Common myeloid progenitor, CD34-positive (primary cell): ENCODE results near the gene FAM13A.
A peak's percentile ranks its signal among the peaks of the same experiment; 100 is the strongest.
"Not testable (repeated sequence)": the region's sequence is repeated elsewhere in the genome, so short reads cannot be mapped to it uniquely, and the experiment has no call there.

ENCODE experiments used
- CTCF ChIA-PET: fragments of 350-600 bp; sonication (Branson Sonifier 250); formaldehyde crosslinking; loops from one replicate; lab custom pipeline; 2021; ENCODE audit warnings: antibody characterized with exemption; lab: Charles Lee
- POLR2A ChIA-PET: fragments of 350-600 bp; sonication (Branson Sonifier 250); formaldehyde crosslinking; loops from one replicate; lab custom pipeline; 2021; ENCODE audit warnings: antibody characterized with exemption; lab: Charles Lee
- DNase-seq, 3 donors: peaks; one replicate each; pipeline versions ENCODE4 v3.0.0 to v3.0.0-alpha.2; 2013
- H3K27ac ChIP-seq, 2 experiments: 1 replicate in 1 of 2; 2 replicates in 1 of 2; pipeline ENCODE4 v1.7.0; 2013; ENCODE audit warnings: inconsistent platforms in 2 of 2, low read length in 2 of 2, mild to moderate bottlenecking in 2 of 2, low read depth in 1 of 2, moderate library complexity in 1 of 2; ENCODE audit not compliant: severe bottlenecking in 2 of 2, insufficient read depth in 1 of 2, poor library complexity in 1 of 2
- H3K27me3 ChIP-seq, 5 experiments: replicated peaks in 2 of 5; 1 replicate in 3 of 5; 2 replicates in 2 of 5; pipeline versions ENCODE4 v1.6.1 to v1.7.0; 2013; ENCODE audit warnings: low read length in 4 of 5, mild to moderate bottlenecking in 2 of 5, moderate library complexity in 2 of 5, inconsistent platforms in 1 of 5; ENCODE audit not compliant: insufficient read depth in 5 of 5, control insufficient read depth in 4 of 5
- H3K36me3 ChIP-seq, 4 experiments: 1 replicate in 2 of 4; 2 replicates in 2 of 4; pipeline versions ENCODE4 v1.6.1 to v1.7.0; 2013; ENCODE audit warnings: low read length in 3 of 4, control low read depth in 1 of 4, mild to moderate bottlenecking in 1 of 4; ENCODE audit not compliant: control insufficient read depth in 4 of 4, insufficient read depth in 4 of 4
- H3K4me1 ChIP-seq, 4 experiments: 1 replicate in 3 of 4; 2 replicates in 1 of 4; pipeline versions ENCODE4 v1.6.1 to v1.7.1; 2013; ENCODE audit warnings: low read length in 3 of 4, mild to moderate bottlenecking in 3 of 4, control low read depth in 1 of 4, inconsistent platforms in 1 of 4, moderate library complexity in 1 of 4; ENCODE audit not compliant: control insufficient read depth in 4 of 4, insufficient read depth in 4 of 4; ENCODE audit errors: control extremely low read depth in 1 of 4
- H3K4me3 ChIP-seq, 7 experiments: 1 replicate in 4 of 7; 2 replicates in 3 of 7; pipeline versions ENCODE4 v1.5.1 to v1.7.0; 2013; ENCODE audit warnings: mild to moderate bottlenecking in 7 of 7, low read length in 6 of 7, moderate library complexity in 6 of 7, inconsistent platforms in 2 of 7, low read depth in 2 of 7, control low read depth in 1 of 7; ENCODE audit not compliant: insufficient read depth in 4 of 7, control insufficient read depth in 1 of 7; ENCODE audit errors: extremely low read depth in 1 of 7
- H3K9me3 ChIP-seq, 5 experiments: 1 replicate in 4 of 5; 2 replicates in 1 of 5; pipeline versions ENCODE4 v1.6.1 to v1.7.1; 2013; ENCODE audit warnings: low read length in 4 of 5, mild to moderate bottlenecking in 2 of 5, inconsistent platforms in 1 of 5, low read depth in 1 of 5, moderate library complexity in 1 of 5; ENCODE audit not compliant: control insufficient read depth in 4 of 5, insufficient read depth in 2 of 5; ENCODE audit errors: control extremely low read depth in 1 of 5
- WGBS: methylation state at CpG from one replicate; pipeline ENCODE4 v1.1.5; 2013; ENCODE audit not compliant: insufficient coverage; 5-methylcytosine and 5-hydroxymethylcytosine counted together

Gene FAM13A

DNA sequence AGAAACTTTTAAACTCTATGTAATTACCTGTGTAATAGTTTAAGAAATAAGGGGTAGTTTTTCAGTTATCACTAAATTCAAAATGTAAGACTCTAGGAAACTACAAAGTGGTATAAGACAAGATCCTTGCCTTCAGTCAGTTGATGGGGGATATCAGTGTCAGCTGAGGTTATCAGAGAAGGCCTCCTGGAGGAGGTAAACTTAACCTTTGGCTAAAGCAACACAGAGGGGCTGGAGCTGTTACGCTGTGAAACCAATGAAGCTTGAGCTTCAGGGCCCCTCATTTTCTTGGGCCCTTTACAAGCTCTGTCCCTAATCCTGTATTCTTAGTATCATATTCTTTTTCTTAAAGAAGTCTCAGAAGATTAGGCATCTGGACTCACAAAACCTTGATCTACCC lies 35.9 kb downstream of the FAM13A start:
- peaks cover 0 to 5% (median 0%) of the 10 kb centered on the region in 5 experiments for H3K9me3 ChIP-seq
- no peaks in the 10 kb centered on the region for H3K4me1 ChIP-seq
- peaks cover 5 to 26% (median 19%) of the 10 kb centered on the region in 4 experiments for H3K36me3 ChIP-seq
- peak overlapping the region in 1 of 2 experiments; percentile 21 for H3K27ac ChIP-seq
- H3K4me3 ChIP-seq: no peak overlapping the region
- H3K27me3 ChIP-seq: no peaks in the 10 kb centered on the region
- ChIA-PET POLR2A (interaction anchor here (1.8 kb wide), 1 partner anchor 203 kb away, joined by 8 read pairs; no protein-coding TSS in a partner anchor), CTCF (interaction anchor here (1.0 to 14.8 kb wide), 7 partner anchors 10 to 348 kb away, joined by 3 to 282 read pairs (median 5); no protein-coding TSS in a partner anchor)
- no peak for DNase-seq
- WGBS: no CpG with 5 or more reads among the region's 1 CpG

DNA sequence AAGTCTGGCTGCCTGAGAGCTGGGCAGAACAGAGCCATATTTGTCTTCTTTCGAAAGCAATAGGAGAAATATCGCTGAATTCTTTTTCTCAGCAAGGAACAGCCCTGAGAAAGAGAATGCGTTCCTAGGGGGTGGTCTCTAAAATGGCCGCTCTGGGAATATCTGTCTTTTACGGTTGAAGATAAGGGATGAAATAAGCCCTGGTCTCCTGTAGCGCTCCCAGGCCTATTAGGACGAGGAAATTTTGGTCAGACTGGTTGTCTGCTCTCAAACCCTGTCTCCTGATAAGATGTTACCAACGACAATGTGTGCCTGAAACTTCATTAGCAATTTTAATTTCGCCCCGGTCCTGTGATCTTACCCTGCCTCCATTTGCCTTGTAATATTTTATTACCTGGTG lies 42.1 kb downstream of the FAM13A start:
- DNase-seq: peak in 2 of 3 donors; percentile 16 to 18
- H3K27me3 ChIP-seq, H3K27ac ChIP-seq, H3K4me1 ChIP-seq, CTCF ChIA-PET, H3K4me3 ChIP-seq: not testable (repeated sequence)
- POLR2A ChIA-PET: interaction anchor here (0.6 kb wide), 1 partner anchor 99 kb away, joined by 3 read pairs; no protein-coding TSS in a partner anchor
- Histone ChIP-seq H3K9me3 (peaks cover 0 to 14% (median 7%) of the 10 kb centered on the region in 5 experiments), H3K36me3 (peaks cover 12 to 56% (median 30%) of the 10 kb centered on the region in 4 experiments)
- WGBS: 94% methylated on average over 8 of the region's 10 CpGs

DNA sequence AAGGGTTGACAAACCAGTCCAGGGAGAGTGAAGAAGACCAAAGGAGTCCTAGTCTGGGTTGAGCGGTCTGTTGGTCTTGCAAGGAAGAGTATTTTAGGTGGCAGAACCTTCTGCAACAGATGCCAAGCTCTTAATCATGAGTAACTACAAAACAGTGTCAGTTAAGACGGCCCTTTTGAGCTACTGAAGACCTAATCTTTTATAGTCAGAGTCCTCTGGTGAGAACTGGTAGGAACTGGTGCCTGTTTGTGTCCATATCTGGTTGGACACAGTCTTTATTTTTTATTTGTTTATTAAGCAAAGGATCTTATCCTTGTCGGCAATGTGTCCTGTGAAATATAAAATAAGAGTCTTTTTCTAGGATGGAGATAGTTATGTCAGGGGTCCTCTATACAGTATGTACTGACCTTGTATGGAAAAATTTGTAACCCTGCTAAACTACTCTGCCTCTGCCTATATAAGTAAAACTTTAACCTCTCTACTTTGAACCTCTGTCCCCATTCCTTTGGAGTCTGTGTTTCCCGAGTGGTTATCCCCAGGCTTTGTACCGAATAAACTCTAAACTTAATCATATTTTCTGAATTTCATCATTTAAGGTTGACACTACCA lies 47.1 kb downstream of the FAM13A start:
- no peaks in the 10 kb centered on the region for H3K27me3 ChIP-seq
- no peak overlapping the region for H3K4me3 ChIP-seq
- H3K4me1 ChIP-seq: no peaks in the 10 kb centered on the region
- no peak overlapping the region for H3K27ac ChIP-seq
- POLR2A ChIA-PET: no interaction called here
- peak in 1 of 3 donors; percentile 64 for DNase-seq
- WGBS: 100% methylated on average over 3 of the region's 5 CpGs
- CTCF ChIA-PET: interaction anchor here (0.6 kb wide), 1 partner anchor 850 kb away, joined by 3 read pairs; no protein-coding TSS in a partner anchor
- peaks cover 0 to 7% (median 2%) of the 10 kb centered on the region in 5 experiments for H3K9me3 ChIP-seq
- peaks cover 6 to 69% (median 27%) of the 10 kb centered on the region in 4 experiments for H3K36me3 ChIP-seq

DNA sequence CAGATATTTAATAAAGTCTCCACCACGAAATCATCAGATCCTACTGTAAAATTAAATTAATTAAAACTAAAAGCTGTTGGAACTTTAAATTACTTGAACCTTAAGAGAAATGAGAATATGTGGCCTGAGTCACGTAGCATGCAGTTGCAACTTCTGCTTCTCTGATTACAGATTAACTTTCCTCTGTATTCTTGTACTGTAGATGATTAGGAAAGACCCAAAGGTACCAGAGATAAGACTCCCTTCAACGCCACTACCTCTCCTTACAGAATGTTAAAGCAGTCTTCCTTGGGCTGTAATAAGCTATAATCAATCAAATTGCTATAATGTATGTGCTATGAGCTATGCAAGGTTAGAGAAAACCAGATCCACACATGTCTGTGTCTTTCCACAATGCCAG lies 47.9 kb downstream of the FAM13A start:
- Histone ChIP-seq H3K27ac (peak overlapping the region in 1 of 2 experiments; percentile 44), H3K27me3 (no peaks in the 10 kb centered on the region), H3K36me3 (peaks cover 4 to 67% (median 26%) of the 10 kb centered on the region in 4 experiments), H3K9me3 (peaks cover 0 to 3% (median 0%) of the 10 kb centered on the region in 5 experiments), H3K4me1 (no peaks in the 10 kb centered on the region), H3K4me3 (no peak overlapping the region)
- ChIA-PET CTCF (interaction anchor here (0.6 to 0.9 kb wide), 2 partner anchors 9 to 849 kb away, joined by 3 read pairs; no protein-coding TSS in a partner anchor), POLR2A (no interaction called here)
- WGBS: no CpG with 5 or more reads among the region's 3 CpGs
- peak in 1 of 3 donors; percentile 19 for DNase-seq

DNA sequence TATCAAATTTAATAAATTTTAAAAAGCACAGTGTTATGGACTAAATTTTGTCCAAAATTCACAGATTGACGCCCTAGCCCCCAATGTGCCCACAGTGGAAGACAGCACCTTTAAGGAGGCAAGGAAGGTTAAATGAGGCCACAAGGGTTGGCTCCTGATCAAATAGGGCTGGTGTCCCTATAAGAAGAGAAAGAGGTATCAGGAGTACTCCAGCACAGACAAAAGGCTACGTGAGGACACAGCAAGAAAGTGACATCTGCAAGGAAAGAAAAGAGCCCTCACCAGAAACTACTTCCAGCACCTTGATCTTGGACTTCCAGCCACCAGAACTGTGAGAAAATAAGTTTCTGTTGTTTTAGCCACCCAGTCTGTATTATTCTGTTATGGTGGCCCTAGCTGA lies 48.8 kb downstream of the FAM13A start:
- ChIA-PET CTCF (interaction anchor here (0.9 kb wide), 1 partner anchor 10 kb away, joined by 3 read pairs; no protein-coding TSS in a partner anchor), POLR2A (no interaction called here)
- Histone ChIP-seq H3K4me3 (no peak overlapping the region), H3K27ac (peak overlapping the region in 1 of 2 experiments; percentile 51), H3K9me3 (no peaks in the 10 kb centered on the region), H3K4me1 (no peaks in the 10 kb centered on the region), H3K27me3 (no peaks in the 10 kb centered on the region), H3K36me3 (peaks cover 2 to 58% (median 19%) of the 10 kb centered on the region in 4 experiments)
- WGBS: 100% methylated on average over 2 of the region's 2 CpGs
- DNase-seq: no peak

DNA sequence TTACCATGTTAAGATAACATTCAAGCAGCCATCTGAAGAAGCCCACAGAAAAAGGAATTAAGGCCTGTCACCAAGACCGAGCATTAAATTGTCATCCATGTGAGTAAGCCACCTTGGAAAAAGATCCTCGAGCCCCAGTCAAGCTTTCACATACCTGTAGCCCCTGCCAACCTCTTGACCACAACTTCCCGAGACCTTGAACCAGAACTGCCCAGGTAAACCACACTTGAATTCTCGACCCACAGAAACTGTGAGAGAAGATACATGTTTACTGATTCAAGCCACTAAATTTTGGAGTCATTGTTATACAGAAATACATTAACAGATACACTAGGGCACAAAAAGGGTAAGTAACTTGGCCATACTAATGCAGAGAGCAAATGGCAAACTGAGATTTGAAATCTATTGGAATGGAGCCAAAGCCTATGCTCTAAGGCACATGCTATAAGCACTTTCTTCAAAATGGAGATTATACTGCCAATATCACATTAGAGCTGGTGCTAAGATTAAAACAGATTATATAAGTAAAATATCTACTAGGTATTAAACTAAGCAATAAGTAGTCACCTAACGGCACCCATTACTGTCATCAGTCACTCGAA lies 49.5 kb downstream of the FAM13A start:
- no peak overlapping the region for H3K27ac ChIP-seq
- no peaks in the 10 kb centered on the region for H3K27me3 ChIP-seq
- H3K4me1 ChIP-seq: no peaks in the 10 kb centered on the region
- POLR2A ChIA-PET: no interaction called here
- H3K4me3 ChIP-seq: no peak overlapping the region
- peaks cover 2 to 55% (median 19%) of the 10 kb centered on the region in 4 experiments for H3K36me3 ChIP-seq
- WGBS: 100% methylated on average over 5 of the region's 6 CpGs
- H3K9me3 ChIP-seq: no peaks in the 10 kb centered on the region
- CTCF ChIA-PET: no interaction called here
- no peak for DNase-seq

DNA sequence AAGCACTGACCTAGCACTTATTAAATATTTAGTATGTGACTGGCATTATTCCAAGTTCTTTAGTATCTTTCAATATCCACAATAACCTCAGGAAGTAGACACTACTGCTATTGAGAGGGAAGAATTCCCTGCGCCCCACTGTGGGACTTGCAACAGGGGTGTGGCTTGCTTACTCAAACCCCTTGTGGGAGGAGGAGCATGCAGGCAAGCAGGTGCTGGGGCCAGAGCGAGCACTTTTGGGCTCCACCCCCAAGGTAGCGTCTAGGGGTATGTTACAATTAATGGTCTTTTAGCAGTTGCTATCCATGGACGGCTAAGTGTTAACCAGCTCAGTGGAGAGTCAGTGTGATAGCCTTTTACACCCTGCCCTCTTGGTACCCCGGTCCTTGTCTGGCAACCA lies 50.7 kb downstream of the FAM13A start:
- no peak overlapping the region for H3K27ac ChIP-seq
- H3K36me3 ChIP-seq: peaks cover 2 to 52% (median 19%) of the 10 kb centered on the region in 4 experiments
- no peaks in the 10 kb centered on the region for H3K9me3 ChIP-seq
- H3K4me1 ChIP-seq: no peaks in the 10 kb centered on the region
- no peak for DNase-seq
- H3K27me3 ChIP-seq: no peaks in the 10 kb centered on the region
- CTCF ChIA-PET: interaction anchor here (1.7 kb wide), 1 partner anchor 17 kb away, joined by 4 read pairs; no protein-coding TSS in a partner anchor
- WGBS: 97% methylated on average over 4 of the region's 5 CpGs
- POLR2A ChIA-PET: no interaction called here
- H3K4me3 ChIP-seq: no peak overlapping the region
